HG02885 (cell line): ENCODE measurements around the gene GPR75.
A peak's percentile ranks its signal among the peaks of the same experiment; 100 is the strongest.
"Not testable (repeated sequence)": the region's sequence is repeated elsewhere in the genome, so short reads cannot be mapped to it uniquely, and the experiment has no call there.

Source experiments
- ATAC-seq: cut with Tn5 transposase; IDR thresholded peaks from one replicate; pipeline ENCODE4 v1.9.1; 2021; ENCODE audit warnings: mild to moderate bottlenecking; ENCODE audit not compliant: unreplicated experiment, poor library complexity

GPR75 gene

DNA sequence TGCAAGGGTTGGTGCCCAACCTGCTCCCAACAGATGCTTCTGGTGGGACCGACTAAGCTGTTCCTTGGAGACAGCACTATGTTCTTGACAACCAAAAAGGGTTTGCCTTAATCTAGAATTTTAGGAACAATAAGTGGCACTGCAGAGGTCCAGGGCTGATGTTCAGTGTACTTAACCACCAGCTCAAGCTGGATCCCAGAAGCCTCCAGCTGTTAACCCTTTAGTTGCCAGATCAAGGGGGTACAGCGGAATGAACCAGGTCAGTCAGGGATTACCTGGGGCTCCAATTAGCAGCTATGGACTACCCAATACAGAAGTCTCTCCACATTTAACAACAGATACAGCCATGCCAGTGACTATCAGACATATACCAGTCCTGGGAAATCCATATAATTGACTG lies 3.5 kb downstream of the GPR75 start:
- no peak for ATAC-seq

GRCh38 chr2:53854678-53855077 lies 5.1 kb downstream of the GPR75 start:
- peak; percentile 76 for ATAC-seq

DNA sequence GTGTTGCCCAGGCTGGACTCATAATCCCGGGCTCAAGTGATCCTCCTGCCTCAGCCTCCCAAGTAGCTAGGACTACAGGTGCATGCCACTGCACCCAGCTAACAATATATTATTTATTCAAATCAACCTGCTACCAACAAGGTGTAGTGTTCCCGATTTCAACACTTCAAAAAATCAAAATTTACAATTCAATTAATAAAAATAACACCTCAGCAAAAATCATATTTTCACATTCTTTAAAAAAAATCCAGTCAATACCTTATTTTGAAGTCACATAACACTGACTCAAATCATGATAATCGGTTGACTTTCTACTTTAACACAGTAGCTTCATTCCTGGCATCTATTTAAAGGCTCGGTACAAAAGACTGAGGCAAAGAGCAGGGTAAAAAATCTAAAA lies 7.2 kb downstream of the GPR75 start:
- ATAC-seq: no peak

- ATAC-seq: not testable (repeated sequence)
Observed at GRCh38 chr2:53851052-53851757, 8.6 kb downstream of the GPR75 start.

- no peak for ATAC-seq
Observed at GRCh38 chr2:53848062-53848461, 11.7 kb downstream of the GPR75 start.

- ATAC-seq: no peak
Observed at GRCh38 chr2:53843595-53843994, 16.2 kb downstream of the GPR75 start.

- no peak for ATAC-seq
Observed at GRCh38 chr2:53842891-53843290, 16.9 kb downstream of the GPR75 start.

- not testable (repeated sequence) for ATAC-seq
Observed at GRCh38 chr2:53841651-53842050, 18.1 kb downstream of the GPR75 start.

DNA sequence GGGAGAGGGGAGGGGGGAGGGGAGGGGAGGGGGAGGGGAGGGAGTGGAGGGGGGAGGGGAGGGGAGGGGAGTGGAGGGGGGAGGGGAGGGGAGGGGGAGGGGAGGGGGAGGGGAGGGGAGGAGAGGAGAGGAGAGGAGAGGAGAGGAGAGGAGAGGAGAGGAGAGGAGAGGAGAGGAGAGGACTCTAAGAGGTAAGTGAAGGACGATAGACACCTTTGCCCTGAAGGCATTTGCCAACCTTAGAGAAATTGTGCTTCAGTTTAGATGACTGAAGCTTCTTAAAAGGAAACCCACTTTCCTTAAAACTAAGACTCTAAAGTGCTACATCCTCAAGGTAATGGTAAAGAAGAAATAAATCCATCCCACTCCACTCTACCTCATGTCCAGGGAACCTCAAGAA lies 19.2 kb downstream of the GPR75 start:
- no peak for ATAC-seq

DNA sequence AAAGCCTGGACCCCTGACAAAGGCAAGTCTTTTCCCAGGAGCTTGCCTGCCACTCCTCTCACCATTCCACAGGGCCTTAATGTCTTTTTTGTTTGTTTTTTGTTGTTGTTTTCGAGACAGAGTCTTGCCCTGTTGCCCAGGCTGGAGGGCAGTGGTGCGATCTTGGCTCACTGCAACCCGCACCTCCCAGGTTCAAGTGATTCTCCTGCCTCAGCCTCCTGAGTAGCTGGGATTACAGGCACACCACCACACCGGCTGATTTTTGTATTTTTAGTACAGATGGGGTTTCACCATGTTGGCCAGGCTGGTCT lies 29.8 kb downstream of the GPR75 start:
- not testable (repeated sequence) for ATAC-seq

DNA sequence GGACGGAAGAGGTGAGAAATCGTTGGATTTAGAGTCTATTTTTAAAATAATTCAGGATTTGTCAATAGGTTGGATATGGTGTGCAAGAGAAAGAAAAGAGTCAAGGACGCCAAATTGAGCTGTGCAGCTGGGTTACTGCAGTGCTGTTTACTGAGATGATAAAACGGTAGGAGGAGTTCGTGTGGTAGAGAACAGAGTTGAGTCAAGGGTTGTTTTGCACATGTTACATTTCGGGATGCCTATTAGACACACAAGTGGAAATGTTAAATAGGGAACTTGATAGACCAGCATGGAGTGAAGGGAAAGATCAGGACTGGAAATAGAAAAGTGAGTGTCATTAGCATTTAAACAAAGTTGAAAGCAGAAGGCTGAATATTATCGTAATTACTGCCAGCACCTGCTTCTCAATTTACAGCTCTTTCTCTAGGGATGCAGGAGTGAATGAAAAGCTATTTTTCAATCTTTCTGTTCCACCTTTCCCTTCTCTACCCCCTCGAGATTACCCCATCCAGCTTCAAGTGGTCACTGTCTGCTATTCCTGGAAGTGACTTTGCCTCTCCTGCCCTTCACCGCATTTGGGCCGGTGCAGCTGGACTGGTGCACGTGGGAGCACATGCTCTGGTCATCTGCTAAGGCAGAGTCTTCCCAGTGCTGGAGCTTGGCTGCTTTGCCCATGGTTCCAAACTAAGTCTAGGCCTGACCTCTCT lies 30.3 kb downstream of the GPR75 start:
- no peak for ATAC-seq

- ATAC-seq: no peak
Observed at GRCh38 chr2:53828331-53828730, 31.4 kb downstream of the GPR75 start.

GRCh38 chr2:53827398-53828175 lies 32.2 kb downstream of the GPR75 start:
- ATAC-seq: no peak

- ATAC-seq: no peak
Observed at GRCh38 chr2:53826587-53827397, 33.0 kb downstream of the GPR75 start.

GRCh38 chr2:53826030-53826410 lies 33.7 kb downstream of the GPR75 start:
- no peak for ATAC-seq

DNA sequence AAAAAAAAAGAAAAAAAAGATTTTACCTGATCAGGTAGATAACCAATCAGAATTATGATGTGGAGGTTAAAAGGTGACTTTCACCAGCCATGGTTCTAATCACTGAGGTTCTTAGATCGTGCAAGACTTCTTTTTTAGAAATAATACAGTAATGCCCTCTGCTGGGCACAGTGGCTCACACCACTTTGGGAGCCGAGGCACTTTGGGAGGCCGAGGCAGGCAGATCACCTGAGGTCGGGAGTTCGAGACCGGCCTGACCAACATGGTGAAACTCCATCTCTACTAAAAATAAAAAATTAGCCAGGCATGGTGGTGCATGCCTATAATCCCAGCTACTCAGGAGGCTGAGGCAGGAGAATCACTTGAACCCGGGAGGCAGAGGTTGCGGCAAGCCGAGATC lies 36.1 kb downstream of the GPR75 start:
- ATAC-seq: not testable (repeated sequence)

GRCh38 chr2:53821810-53822209 lies 38.0 kb downstream of the GPR75 start:
- no peak for ATAC-seq

GRCh38 chr2:53820711-53821110 lies 39.1 kb downstream of the GPR75 start:
- ATAC-seq: no peak

DNA sequence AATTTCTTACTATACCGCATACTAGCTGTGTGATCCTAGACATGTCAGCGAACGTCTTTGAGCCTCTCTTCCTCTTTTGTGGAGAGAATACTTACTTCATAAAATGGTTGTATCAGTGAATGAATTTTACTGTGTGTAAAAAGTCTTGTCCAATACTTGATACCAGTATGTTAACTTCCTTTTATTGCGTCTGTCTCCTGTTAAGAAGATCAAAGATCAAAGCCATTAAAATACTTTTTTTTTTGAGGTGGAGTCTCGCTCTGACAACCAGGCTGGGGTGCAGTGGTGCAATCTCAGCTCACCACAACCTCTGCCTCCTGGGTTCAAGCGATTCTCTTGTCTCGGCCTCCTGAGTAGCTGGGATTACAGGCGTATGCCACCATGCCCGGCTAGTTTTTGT lies 39.7 kb downstream of the GPR75 start:
- no peak for ATAC-seq

DNA sequence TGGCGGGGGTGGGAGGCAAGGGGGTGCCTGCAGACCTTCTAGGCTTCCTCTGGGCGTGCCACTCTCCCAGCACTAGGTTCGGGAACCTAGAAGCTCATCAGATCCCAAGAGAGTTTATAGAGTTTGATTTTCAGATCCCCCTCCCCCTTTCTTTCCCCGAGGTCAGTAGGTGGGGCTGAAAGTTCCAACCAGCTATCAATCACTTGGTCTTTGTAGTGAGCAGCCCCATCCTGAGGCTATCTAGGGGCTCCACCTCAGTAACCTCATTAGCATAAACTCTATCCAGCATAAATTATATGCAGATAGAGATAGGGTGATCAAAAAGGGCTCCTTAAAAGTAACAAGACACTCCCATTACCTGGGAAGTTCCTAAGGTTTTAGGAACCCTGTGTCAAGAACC lies 40.1 kb downstream of the GPR75 start:
- no peak for ATAC-seq
